GM19395 (cell line): Measurements from ENCODE around the gene PRKRIP1.
"Not testable (repeated sequence)": the region's sequence is repeated elsewhere in the genome, so short reads cannot be mapped to it uniquely, and the experiment has no call there.

ENCODE experiments used
- ATAC-seq: cut with Tn5 transposase; IDR thresholded peaks from one replicate; pipeline ENCODE4 v1.9.1; 2021; ENCODE audit warnings: mild to moderate bottlenecking, moderate library complexity; ENCODE audit not compliant: unreplicated experiment

The PRKRIP1 gene

DNA sequence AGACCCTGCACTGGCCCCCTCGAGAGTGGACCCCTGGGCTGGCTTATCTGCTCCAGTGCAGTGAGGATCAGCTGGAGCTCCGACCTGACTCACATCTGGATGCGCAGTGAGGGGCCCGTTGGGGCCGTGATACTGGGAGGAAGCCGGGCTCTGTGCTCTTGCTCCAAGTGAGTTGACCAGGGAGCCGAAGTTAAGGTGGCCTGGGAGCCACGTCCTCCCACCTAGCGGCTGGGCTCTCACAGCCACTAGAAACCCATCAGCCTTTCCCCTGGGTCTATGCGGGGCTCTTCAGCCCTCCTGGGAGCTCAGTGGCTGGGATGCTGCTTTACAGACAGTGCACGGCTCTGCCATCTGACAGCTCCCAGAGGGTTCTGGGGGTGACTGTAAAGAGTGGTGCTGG lies 59.4 kb downstream of the PRKRIP1 start:
- ATAC-seq = no peak

GRCh38 chr7:102456327-102456726 lies 60.2 kb downstream of the PRKRIP1 start:
- ATAC-seq = no peak

GRCh38 chr7:102457352-102457924 lies 61.3 kb downstream of the PRKRIP1 start:
- no peak for ATAC-seq

GRCh38 chr7:102459221-102459844 lies 63.2 kb downstream of the PRKRIP1 start:
- ATAC-seq = no peak

- no peak for ATAC-seq
Measured at GRCh38 chr7:102460467-102460866, 64.3 kb downstream of the PRKRIP1 start.

- ATAC-seq = no peak
Measured at GRCh38 chr7:102463841-102464576, 67.8 kb downstream of the PRKRIP1 start.

DNA sequence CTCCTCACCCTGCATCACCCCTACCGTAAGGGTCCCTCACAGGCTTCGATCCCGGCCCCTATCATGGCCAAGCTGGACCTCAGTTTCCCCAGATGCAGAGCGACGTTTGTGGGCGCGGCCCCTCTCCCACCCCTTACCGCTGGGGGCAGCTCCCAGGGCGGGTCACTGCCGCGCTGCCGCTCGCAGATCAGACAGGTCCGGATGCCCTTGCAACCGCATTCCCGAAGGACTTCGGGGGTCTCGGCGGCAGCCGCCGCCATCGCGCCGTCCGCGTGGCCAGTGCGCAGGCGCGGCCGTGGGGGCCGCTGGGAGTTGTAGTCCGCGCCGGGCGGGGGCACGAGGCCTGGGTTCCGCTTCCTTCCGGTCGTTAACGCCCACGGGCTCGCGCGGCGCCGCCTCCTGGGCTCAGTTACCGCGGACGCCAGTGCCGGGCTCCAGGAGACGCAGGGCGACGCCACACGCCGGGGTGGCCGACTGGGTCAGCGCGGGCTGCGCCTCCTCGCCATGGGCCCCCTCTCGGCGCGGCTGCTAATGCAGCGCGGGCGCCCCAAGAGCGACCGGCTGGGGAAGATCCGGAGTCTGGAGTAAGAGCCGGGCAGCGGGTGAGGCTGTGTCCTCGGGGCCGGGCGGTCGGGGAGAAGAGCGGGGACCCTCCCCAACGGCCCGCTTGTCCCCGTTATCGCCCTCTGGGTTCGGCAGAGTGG lies 68.6 kb downstream of the PRKRIP1 start, which contains the start of the genes ALKBH4 and LRWD1:
TSS of gene ALKBH4 (minus strand) at position 287 of the 704 bp plus-strand sequence. CDS start at position 260, 27 bp downstream.
TSS of gene LRWD1 (plus strand) at position 408 of the 704 bp plus-strand sequence. CDS start at position 505, 97 bp downstream.
- peak; percentile 84 for ATAC-seq

DNA sequence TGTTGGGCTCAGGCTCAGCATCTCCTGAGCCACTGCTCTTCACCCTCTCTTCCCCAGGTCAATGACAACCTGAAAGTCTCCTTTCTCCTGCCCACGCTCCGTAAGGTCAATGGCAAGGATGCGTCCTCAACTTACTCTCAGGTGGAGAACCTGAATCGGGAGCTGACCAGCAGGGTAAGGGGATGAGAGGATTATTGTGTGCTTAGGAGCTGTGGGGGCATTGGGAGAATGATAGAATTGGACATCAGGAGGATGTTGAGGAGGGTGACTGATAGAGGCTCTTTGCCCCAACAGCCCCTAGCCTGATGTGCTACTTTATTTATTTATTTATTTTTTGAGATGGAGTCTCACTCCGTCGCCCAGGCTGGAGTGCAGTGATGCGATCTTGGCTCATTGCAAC lies 69.9 kb downstream of the PRKRIP1 start:
- no peak for ATAC-seq

GRCh38 chr7:102467581-102468477 lies 71.7 kb downstream of the PRKRIP1 start:
- ATAC-seq = no peak

- no peak for ATAC-seq
Measured at GRCh38 chr7:102468478-102469350, 72.6 kb downstream of the PRKRIP1 start.

- ATAC-seq = no peak
Measured at GRCh38 chr7:102469351-102469971, 73.3 kb downstream of the PRKRIP1 start.

- no peak for ATAC-seq
Measured at GRCh38 chr7:102469972-102470825, 74.0 kb downstream of the PRKRIP1 start.

DNA sequence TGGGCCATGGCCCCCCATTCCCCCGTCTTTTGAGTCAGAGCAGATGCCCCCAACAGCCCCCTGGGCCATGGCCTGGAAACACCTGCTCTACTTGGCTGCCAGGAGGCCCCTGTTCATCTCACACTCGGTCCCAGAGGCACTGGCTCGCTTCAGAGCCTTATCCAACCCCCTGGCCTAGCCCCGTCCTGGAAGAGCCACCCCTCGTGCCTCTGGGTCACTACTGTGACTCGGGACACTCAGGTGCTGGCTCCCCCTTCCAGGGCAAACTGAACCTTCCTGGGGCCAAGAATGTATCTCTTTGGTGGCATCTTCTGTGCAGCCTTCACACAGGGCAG lies 75.6 kb downstream of the PRKRIP1 start:
- ATAC-seq = no peak

DNA sequence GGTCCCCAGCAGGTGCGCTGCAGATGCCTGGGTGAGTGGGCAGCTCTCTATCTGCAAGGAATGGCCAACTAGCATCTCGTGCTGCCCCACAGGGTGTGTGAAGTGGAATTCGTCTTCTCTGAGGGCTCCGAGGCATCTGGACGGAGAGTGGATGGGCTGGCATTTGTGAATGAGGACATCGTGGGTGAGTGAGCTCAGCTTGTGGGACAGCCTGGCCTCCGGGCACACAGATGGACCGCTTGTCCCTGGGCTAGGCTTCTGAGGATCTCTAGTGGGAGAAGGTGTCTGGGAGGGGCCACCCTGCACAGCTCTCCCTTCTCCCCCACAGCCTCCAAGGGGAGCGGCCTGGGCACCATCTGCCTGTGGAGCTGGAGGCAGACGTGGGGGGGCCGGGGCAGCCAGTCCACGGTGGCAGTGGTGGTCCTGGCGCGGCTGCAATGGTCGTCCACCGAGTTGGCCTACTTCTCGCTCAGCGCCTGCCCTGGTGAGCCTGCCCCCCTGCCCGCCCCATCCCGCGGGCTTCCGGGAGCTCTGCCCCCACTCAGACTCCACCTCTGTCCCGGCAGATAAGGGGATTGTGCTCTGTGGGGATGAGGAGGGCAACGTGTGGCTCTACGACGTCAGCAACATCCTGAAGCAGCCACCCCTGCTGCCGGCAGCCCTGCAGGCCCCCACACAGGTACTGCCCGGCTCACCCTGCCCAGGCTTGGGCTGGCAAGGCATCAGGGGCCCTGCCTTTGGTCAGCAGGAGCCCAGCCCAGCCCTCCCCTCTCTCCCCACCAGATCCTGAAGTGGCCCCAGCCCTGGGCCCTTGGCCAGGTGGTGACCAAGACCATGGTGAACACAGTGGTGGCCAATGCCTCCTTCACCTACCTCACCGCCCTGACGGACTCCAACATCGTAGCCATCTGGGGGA lies 76.2 kb downstream of the PRKRIP1 start:
- no peak for ATAC-seq

DNA sequence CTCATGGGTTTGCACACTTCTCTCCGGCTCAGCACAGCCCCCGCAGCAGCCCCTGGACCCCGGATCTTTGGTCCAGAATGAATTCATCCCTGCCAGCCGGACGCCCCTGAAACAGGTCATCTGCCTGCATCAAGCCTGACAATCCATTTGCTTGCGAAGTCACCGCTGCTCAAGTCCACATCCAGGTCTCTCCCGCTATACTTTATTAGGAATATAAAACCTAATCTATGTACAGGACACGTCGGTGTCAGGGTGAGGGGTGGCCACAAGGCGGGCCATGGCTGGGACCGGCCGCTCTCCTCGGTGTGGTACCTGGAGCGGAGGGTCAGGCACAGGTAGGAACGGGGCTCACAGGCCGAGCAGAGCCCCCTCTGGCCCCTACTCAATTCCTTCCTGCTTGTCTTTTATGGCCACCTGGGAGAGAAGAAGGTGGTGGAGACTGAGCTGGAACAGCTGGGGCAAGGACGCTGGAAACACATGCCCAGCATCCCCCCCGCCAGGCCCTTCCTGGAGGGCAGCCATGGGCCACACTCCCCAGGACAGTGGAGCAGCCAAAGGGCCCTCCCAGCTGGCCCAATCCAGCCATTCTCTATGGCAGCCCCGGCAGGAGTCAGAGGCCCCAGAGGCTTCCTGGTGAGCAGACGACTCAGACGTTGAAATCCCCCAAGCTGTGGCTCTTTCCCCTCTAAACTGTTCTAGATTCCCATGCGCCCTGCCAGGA lies 77.3 kb downstream of the PRKRIP1 start:
- ATAC-seq = no peak

- ATAC-seq = not testable (repeated sequence)
Measured at GRCh38 chr7:102474116-102474515, 78.0 kb downstream of the PRKRIP1 start.
